NCI-H774 (cell line): ENCODE results near the gene OPA1.

Source experiments
- DNase-seq: peaks from one replicate; lab custom pipeline; 2025; lab: John Stamatoyannopoulos, UW

OPA1 gene

DNA sequence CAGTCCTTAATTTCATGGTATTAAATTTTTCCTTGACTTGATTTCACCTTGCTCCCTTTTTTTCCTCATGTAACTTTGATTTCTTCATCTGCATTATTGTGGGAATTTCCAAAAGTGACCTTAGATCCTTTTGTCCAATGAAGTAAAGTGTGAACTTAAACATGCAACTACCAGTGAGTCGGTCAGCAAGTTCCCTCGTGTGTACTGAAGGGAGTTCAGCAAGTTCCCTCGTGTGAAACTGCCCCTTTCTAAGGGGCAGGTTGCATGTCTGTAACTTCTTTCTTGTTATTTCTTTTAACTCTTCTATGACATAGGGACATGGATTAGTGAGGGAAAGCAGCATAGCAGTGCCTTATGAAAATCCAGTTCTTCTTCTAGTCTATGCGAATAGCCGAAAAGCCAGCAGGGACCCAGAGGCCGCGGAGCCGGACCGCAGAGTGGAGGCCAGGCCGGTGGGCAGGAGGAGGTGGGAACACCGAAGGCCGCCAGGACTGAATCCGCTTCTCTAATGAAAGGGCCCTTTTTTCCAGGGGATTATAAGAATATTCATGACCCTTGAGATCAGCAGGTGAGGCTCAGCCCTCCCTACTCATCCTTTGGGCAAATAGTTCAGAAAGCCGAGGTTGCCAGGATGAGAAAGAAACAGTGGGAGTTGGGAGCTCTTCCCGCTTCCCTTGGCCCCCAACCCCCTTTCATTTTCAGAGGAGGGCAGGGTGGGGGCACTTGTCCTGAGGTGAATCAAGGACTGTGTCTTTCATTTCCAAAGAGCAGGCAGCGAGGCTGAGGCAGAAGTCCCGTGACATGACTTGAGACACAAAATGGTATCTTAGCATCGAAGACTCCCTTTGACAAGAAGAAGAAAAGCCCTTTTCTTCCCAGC lies 117.5 kb downstream of the OPA1 start:
- no peak for DNase-seq

GRCh38 chr3:193711166-193711485 lies 118.1 kb downstream of the OPA1 start:
- DNase-seq, result no peak

DNA sequence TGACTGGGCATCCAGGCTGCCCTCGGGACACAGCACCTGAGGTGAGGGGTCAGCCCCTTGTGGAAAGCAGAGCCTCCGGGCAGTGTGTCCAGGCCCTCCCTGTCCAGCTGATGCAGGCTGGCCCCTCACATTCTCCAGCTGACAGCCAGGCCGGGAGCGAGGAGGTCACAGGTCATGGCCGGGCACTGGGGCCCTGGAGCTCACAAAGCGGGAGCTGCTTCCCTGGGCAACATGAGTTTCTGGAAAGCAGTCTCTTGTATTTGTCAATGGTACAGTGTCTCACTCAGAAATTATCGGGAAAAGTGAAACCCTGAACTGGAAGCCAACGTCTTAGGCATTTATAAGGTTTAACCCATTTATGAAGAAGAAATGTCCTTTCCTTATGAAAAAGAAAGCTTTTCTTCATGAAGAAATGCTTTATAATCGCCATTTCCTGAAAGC lies 118.5 kb downstream of the OPA1 start:
- no peak for DNase-seq

DNA sequence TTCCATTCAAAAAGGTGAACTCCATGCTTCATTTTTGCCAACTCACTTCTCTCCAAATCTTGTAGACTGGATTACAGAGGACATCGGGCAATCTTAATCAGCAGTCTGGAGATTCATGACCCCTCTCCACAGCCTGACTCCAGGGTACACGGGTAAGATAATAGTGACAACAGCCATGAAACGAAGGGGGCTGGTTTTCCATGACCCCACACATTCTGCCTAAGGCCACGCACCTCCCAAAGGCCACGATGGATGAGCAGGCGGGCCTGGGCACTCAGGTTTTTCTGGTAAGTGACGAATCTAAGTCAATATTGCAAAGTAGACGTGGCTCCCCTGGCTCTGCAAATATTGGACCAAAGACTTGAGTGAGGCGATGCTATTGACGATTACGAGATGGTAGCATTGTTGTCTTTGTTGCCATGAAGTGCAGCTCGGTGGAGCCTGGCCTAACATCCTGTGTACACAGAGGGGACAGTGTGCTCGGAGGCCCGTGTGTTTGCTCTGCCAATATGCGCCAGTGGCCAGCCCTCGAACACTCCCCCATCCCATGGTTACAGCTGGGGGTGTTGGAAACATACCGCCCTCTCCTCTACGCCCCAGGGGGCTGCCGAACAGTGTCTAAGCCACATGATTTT lies 119.1 kb downstream of the OPA1 start:
- peak; percentile 100 for DNase-seq

DNA sequence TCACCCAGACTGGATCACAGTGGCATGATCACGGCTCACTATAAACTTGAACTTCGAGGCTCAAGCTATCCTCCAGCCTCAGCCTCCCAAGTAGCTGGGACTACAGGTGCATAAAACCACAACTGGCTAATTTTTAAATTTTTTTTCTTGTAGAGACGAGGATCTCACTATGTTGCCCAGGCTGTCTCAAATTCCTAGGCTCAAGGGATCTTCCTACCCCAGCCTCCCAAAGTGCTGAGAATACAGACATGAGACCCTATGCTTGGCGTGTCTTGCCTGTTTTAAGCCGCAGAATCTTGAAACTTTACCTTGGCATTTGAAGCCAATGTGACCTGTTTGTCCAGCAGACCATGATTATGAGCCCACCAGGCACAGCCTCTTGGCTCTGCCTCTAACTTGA lies 119.9 kb downstream of the OPA1 start:
- no peak for DNase-seq

GRCh38 chr3:193714523-193715137 lies 121.6 kb downstream of the OPA1 start:
- DNase-seq, result no peak

DNA sequence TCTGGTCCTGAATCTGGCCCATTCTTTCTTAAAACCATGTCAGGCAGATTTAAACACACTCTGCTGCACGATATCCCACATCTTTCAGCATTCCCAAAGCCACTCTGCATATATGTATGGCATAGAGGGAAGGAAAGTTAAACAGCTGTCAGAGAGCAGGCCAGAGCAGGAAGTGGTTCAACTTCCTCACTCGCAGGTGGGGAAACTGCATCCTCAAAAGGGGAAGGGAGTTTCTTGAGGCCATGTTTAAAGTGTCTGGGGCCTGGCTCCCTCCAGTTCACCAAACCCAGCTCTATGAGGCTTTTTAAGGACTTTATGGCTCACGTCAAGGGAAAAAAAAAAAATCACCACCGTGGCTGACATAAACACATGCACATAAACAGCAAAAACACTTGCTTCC lies 123.1 kb downstream of the OPA1 start:
- no peak for DNase-seq

GRCh38 chr3:193719735-193720134 lies 126.7 kb downstream of the OPA1 start:
- DNase-seq, result no peak

- no peak for DNase-seq
Observed at GRCh38 chr3:193720169-193720568, 127.2 kb downstream of the OPA1 start.

DNA sequence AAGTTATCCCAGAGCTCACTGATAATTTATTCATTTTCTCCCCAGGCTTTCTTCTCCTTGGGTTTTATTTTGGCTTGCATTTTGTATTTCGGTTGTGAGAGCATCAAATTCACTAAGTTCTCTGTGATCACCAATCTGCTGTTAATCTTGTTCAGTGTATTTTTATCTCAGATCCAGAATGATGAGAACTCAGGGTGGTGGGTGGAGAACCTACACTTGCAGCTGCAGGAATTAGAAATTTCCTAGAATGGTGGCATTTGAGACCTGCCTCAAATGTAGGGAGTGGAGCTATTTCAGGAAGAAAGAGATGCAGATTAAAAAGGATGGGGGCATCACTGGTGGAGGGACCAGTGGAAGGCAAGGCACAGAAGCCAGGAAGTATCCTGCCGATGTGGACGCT lies 129.6 kb downstream of the OPA1 start:
- no peak for DNase-seq

GRCh38 chr3:193727089-193727488 lies 134.1 kb downstream of the OPA1 start:
- DNase-seq, result no peak

DNA sequence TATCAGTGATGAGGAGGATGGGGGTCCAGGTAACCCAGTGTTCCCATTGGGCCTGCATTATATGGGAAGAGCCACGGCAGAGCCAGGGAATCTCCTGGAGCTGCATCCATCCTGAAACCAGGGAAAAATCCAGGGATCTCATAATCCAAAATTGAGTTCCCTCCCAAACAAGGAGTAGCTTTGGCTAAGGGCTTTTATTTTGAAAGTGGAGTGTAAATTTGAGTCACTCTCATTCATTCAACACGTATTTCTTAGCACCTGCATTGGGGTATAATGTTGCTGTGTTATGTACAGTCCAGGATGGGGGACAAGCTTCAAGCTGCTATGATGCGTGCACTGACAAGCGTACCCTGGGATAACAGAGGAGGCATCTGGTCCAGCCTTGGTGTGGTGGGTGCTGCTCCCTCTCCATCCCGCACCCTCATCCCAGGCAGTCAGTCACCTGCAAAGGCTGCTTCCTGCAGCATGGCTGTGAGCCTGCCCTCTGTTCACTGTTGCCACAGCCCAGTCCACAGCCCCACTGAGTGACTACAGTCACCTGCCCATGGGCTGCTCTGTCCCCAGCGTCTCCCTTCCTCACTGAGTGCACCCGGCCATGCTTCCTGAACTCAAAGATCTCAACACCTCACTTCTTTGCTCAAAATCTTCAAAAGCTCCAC lies 135.6 kb downstream of the OPA1 start:
- no peak for DNase-seq

DNA sequence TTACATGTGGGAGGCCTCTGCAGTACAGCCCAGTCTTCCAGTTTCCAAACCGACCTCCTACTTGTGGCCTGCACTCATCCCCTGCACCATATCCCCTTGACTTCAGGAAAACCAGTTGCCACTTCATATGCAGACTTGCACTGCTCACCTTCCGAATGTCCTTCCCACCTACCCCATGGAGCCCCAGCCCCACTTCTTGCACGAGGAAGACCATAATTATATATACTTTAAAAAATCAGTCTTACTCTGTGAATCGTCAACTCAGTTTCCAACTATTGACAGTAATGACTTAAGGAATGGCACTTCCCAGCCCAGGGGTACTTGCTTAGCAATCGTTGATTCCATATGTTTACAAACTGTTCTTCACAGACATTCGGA lies 136.1 kb downstream of the OPA1 start:
- no peak for DNase-seq

DNA sequence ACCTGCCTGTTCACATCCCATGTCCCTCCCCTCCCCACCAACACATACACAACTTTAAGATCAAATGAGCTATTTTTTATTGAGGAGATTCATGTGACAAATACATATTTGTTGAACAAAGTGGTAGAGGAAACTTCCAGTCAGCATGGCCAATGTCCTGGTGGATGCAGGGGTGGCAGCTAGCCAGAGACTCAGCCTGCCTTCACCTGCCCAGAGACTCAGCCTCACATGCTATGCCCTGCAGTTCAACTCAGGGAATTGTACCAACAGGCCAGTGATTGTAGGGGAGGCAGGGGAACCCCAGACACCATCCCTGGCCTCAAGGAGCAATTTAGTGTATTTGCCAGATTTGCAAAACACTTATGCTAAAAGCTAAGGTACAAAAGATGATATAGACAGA lies 136.6 kb downstream of the OPA1 start:
- no peak for DNase-seq

DNA sequence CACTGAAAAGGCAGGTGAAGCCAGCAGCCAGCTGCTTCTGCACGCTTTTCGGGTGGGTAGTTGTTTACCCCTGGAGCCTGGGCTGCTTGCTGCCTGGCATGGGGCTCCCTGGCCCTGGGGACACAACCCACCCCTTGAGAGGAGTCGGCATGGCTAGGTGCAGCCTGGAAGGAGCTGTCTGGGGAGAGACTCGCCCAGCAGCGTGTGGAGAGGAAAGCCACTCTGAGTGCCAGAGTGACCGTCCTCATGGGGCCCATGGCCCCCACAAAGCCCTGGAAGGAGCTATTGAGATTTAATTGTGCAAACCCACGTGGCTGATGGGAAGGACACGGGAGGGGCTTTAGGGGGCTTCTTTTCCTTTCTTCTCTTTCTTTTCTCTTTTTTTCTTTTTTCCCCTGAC lies 137.5 kb downstream of the OPA1 start:
- DNase-seq, result peak; percentile 49

DNA sequence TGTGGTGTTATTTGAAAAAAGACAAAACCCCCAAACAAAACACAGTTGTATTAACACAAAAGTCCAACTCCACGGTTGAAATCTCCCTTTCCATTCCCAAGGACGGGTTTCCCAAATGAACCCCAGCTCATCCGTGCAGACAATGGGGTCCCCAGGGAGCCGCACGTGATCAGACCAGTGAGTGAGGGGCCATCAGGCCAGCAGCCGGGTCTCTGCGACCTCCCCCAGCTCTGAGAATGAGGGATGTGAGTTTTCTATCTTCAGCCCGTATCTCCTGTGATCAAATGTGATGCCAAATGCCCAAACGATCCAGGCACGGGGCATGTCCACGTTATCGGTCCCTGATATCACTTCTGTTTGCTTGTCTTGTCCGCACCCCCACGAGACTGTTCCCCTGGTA lies 138.0 kb downstream of the OPA1 start:
- no peak for DNase-seq

DNA sequence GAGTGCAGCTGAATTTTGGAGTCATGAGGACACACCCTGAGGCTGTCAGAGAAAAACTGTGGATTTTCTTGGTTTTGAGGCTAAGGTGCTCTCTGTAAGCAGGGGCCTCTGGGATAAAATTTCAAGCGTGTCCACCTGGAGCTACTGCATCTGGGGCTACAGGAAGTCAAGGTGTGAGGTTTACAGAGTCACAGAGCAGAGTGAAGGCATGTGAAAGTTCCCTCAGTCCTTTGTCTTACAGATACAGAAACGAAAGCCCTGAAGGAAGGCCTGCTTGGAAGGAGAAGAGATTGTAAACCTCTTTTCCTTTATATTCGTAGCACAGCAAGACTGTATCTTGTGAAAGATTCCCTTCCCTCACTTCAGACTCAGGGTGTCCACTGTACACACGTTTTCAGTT lies 138.6 kb downstream of the OPA1 start:
- DNase-seq, result no peak

GRCh38 chr3:193732391-193732790 lies 139.4 kb downstream of the OPA1 start:
- no peak for DNase-seq

DNA sequence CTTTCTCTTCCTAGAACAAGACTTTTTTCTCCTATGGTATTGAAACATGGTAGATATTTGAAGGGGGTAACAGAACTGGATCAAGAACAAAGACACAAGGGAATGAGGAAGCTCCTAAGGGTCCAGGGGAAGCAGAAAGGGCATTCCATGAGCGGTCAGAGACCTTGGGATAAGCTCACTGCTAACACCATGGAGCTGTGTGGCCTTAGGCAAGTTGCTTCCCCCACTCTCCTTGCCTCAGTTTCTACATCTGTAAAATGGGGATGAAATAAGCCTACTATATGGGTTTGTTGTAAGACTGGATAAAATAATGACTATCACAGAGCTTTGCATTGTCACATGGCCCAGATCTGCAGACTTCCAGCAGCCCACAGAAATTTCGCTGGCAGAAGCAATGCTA lies 139.8 kb downstream of the OPA1 start:
- no peak for DNase-seq

DNA sequence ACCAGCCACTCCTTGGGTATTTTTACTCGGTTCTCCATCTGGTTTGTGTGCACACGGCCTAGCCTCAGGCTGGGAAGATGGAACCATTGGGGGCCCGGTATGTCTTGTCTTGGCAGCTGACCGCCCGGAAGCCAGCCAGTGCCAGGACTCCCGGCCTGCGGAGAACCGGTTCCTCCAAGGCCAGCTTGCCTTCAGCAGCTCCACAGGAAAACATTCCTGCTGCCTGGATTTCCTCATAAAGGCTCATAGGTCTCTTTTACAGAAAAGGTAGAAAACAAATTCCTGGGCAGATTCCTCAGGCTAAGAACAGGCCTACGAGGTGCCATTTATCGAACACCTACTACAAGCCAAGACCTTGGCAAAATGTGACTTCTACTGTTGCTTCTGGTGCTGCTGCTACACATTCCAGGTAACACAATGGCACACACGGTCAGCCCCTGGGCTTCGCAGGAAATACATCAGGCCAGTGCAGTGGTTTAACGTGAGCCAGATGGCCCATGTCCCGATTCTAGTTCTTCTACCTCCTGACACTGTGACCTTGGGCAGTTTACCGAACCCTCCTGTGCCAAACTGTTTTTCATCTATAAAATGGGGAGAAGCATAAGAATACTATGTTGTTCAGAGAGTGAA lies 141.8 kb downstream of the OPA1 start:
- DNase-seq, result no peak

DNA sequence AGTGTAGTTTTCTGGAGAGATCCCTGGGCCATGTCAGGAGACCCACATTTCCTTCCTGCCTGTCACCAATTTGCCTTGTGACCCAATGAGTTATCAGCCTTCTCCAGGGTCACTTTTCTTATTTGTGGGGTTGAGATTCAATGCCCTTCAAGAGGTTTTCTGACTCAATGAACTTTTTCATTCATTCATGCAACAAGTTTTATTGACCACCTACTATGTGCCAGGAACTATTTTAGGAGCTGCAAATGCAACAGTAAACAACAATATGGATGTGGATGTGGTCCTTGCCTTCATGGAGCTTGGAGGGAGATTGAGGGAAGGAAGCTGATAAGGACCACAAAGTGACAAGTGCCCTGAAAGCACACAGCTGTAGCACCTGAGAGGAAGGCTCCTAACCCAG lies 142.8 kb downstream of the OPA1 start:
- no peak for DNase-seq

DNA sequence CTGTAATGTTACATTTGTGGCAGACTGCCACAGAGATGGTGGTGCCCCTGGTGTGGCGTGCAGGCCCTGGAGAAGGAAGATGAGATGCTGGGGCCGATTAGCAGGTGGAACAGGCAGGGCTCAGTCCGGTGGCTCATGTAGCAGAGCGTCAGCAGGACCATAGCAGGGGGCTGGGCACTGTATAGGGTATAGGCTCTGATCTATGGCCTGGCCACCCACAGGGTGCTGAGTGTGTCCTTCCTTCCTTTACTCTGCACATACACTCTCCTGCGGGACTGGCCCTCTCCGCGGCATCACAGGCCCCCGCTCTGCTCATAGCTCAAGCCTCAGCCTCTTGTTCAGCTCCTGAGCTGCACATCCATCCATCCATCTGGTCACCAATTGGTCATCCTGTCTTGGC lies 143.6 kb downstream of the OPA1 start:
- DNase-seq, result no peak
